Spleen (tissue), 7 donors: ENCODE data around the gene HNRNPL.

Experiments
- CTCF ChIP-seq, 11 experiments: fragments of 200-600 bp in 7 of 11; fragments of 450-650 bp in 4 of 11; sonication (generic) in 4 of 11; IDR thresholded peaks in 8 of 11; conservative IDR thresholded peaks in 3 of 11; 1 replicate in 7 of 11; 2 replicates in 4 of 11; pipeline versions ENCODE4 v1.4.0 to v1.8.0; 2016 to 2021; ENCODE audit warnings: antibody characterized with exemption in 11 of 11, inconsistent platforms in 4 of 11, mild to moderate bottlenecking in 1 of 11
- POLR2A ChIP-seq, 3 donors: fragments of 450-650 bp; IDR thresholded peaks; one replicate each; pipeline ENCODE4 v1.5.1; 2017; ENCODE audit warnings: antibody characterized with exemption in 3 of 3, mild to moderate bottlenecking in 1 of 3
- POLR2AphosphoS5 ChIP-seq, 3 donors: sonication (generic); formaldehyde crosslinking; IDR thresholded peaks; one replicate each; pipeline ENCODE4 v1.5.1; 2017; ENCODE audit warnings: antibody characterized with exemption in 3 of 3
- donor health status: DM: no; HTN: no; CAD: no; lungs with moderate emphysema.
- donor health status: DM: no; HTN: no; CAD: no.
- donor health status: DM: no; HTN: no; CAD: no.

- TF ChIP-seq POLR2A (IDR thresholded peaks at IDR 0.05), result no peak
- TF ChIP-seq CTCF (IDR thresholded peaks at IDR 0.05 in 8 of 11, conservative IDR thresholded peaks at IDR 0.05 in 3 of 11), result no peak
- peak; percentile 32 to 71 (median 44) for TF ChIP-seq POLR2AphosphoS5 (IDR thresholded peaks at IDR 0.05)
Measured at GRCh38 chr19:38839816-38840582, 9.8 kb downstream of the HNRNPL start.
